GM19023 (cell line): ENCODE results near the gene F10.

Source experiments
- ATAC-seq: cut with Tn5 transposase; IDR thresholded peaks from one replicate; pipeline ENCODE4 v1.9.1; 2021; ENCODE audit warnings: mild to moderate bottlenecking, moderate library complexity; ENCODE audit not compliant: unreplicated experiment

F10 gene

GRCh38 chr13:113115363-113116205, 7.0 kb upstream of the F10 start:
- ATAC-seq, result no peak

DNA sequence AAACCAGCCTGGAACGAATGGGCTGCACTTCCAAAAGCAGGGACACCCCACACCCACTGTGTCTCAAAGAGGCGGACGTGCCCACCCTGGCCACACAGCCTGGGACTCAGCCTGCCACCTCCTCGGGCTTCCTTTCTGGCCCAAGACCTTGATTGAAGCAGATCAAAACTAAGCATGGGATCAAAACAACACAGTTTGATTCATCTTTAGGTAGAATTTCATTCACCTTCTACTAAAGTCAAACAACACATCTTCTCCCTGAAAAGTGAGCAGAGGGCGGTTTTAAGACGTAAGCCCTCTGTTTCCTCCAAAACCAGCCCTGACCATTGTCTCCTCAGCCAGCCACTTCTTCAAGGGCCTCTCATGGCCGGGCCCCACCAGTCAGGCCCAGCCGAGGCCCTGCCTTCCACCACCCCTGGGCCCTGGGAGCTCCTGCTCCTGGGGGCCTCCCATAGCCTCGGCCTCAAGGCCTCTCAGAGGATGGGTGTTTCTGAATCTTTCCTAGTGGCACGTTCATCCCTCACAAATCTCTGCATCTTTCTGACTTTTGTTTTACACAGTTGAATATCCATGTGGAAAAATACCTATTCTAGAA, 6.3 kb upstream of the F10 start:
- ATAC-seq, result no peak

GRCh38 chr13:113116871-113117271, 5.7 kb upstream of the F10 start:
- ATAC-seq, result no peak

DNA sequence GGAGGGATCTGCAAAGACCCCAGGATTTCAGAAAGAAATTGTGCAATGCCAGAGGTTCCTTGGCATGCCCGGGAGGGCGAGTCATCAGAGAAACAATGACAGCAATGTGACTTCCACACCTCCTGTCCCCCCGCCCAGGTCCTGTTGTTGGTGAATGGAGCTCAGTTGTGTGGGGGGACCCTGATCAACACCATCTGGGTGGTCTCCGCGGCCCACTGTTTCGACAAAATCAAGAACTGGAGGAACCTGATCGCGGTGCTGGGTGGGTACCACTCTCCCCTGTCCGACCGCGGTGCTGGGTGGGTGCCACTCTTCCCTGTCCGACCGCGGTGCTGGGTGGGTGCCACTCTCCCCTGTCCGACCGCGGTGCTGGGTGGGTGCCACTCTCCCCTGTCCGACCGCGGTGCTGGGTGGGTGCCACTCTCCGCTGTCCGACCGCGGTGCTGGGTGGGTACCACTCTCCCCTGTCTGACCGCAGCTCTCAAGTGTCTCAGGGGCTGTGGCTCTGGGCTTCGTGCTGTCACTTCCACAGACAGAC, 5.2 kb upstream of the F10 start:
- no peak for ATAC-seq

GRCh38 chr13:113117911-113118260, 4.7 kb upstream of the F10 start:
- ATAC-seq, result no peak

GRCh38 chr13:113118261-113119021, 4.2 kb upstream of the F10 start:
- no peak for ATAC-seq

DNA sequence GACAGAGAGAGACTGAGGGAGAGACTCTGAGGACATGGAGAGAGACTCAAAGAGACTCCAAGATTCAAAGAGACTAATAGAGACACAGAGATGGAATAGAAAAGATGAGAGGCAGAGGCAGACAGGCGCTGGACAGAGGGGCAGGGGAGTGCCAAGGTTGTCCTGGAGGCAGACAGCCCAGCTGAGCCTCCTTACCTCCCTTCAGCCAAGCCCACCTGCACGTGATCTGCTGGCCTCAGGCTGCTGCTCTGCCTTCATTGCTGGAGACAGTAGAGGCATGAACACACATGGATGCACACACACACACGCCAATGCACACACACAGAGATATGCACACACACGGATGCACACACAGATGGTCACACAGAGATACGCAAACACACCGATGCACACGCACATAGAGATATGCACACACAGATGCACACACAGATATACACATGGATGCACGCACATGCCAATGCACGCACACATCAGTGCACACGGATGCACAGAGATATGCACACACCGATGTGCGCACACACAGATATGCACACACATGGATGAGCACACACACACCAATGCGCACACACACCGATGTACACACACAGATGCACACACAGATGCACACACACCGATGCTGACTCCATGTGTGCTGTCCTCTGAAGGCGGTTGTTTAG, 3.3 kb upstream of the F10 start:
- ATAC-seq, result no peak

- ATAC-seq, result no peak
These were observed 2.8 kb upstream of the F10 start for GRCh38 chr13:113119822-113120189.

DNA sequence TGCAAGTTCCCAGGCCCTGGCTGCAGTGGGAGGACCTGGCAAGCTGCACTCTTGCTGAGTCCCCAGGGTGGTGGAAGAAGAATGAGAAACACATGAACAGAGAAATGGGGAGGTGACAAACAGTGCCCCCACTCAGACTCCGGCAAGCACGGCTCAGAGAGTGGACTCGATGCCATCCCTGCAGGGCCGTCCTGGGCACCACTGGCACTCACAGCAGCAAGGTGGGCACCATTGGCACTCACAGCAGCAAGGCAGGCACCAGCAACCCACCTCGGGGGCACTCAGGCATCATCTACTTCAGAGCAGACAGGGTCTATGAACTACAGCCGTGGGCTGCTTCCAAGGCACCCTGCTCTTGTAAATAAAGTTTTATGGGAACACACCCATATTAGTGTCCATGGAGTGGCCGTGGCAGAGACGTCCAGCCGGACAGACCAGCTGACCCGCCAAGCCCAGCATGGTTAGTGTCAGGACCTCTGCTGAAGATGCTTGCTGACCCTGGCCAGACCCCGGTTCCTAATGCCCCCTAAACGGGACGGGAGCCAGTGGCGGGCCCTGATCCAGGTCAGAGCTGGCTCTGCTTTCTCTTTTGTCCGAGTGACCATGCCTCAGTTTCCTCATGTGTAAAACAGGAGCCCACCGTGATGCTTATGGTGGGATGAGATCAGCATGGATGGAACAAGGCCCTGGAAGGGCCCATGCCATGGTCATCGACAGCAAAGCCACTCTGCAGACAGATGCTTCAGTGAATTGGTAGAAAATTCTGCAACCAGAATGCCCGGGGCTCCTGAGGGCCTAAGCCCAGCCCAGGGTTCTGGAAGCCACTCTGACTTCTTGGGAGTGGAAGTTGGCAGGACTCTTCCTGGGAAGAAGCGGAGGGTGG, 2.1 kb upstream of the F10 start:
- no peak for ATAC-seq

GRCh38 chr13:113121183-113121927, 1.2 kb upstream of the F10 start:
- no peak for ATAC-seq

DNA sequence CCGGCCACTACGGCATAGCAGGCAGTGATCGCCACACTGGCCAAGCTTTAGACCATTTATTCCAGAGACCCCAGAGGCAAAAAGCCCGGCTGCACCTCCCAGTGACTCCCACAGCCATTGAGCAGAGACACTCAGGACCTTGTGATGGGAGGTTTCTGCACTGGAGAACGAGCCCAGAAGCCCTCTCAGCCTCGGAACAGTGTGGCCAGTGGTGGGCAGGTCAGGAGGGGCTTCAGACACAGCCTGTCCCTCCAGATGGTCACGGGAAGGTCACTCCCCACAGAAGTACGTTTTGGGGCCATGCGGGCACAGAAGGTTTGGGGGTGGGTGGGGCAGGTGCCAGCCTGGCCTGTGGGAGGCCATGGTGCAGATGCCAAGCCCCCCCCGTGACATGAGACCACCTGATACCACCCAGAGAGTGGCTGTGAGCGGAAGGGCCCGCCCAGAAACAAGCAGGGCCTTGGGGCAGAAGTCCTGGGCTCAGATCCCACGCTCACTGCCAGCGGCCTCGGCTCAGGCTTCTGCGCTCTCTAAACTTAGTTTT, 599 bp upstream of the F10 start:
- no peak for ATAC-seq

DNA sequence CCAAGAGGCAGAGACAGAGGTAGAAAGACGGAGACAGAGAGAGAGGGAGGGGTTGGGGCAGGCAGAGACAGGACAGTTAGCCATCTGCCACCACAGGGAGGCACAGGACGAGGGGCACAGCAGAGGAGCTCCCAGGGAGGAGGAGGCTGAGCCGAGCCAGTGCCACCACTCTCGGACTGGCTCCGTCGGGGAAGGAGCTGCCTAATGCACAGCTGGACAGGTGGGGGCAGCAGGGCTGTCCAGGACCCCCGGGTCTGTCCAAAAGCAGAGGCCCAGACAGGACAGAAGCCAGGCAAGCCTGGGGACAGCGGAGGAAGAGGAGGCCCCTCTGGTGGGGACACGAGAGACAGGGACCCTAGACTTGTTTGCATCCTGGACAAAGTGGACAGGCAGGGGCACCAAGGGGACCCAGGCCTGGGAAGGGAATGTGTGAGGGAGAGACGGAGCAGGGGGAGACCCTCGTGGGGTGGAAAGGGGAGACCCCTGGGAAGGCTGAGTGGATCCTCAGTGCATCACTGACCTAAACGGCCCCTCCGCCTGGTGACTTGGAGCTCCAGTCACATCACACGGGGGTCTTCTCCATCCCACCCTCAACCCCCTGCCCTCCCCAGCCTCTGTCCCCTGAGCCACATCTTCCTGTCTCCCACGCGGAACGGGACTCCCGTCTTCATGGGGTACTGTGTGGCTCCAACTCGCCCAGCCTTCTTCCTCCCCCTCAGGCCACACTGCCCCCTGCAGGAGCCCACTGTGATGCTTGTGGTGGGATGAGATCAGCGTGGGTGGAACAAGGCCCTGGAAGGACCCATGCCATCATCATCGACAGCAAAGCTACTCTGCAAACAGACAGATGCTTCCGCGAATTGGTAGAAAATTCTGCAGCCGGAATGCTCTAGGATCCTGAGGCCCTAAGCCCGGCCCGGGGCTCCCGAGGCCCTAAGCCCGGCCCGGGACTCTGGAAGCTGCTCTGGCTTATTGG, 915 bp downstream of the F10 start:
- no peak for ATAC-seq

DNA sequence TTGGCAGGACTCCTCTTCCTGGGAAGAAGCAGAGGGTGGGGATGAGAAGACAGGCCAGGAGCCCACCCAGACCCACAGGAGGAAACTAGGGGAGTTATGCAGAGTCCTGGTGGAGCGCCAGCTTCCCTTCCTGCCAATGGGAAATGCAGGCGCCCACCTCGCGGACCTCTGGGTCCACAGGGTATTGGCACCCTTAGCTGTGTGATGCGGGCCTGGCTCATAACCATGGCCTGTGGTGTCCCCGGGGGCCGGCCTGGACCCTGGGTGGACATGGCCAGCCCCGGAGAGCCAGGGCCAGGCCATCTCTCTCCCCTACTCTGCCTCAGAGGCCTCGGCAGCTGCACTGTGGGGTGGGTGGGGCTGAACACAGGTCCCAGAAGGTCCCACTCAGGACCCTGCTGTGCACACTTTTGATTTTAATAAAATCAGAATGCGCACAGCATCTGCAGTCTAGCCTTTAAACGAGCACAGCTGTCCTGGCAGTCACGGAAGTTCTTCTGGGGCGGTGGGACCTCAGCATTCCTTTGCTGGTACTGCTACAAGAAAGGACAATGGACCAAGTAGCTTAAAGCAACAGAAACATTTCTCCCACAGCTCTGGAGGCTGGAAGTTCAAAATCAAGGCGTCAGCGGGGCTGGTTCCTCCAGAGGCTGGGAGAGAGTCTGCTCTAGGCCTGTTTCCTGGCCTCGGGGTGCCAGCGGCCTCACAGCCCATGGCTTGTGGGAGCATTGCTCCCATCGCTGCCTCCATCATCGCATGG, 1.8 kb downstream of the F10 start:
- ATAC-seq, result no peak

DNA sequence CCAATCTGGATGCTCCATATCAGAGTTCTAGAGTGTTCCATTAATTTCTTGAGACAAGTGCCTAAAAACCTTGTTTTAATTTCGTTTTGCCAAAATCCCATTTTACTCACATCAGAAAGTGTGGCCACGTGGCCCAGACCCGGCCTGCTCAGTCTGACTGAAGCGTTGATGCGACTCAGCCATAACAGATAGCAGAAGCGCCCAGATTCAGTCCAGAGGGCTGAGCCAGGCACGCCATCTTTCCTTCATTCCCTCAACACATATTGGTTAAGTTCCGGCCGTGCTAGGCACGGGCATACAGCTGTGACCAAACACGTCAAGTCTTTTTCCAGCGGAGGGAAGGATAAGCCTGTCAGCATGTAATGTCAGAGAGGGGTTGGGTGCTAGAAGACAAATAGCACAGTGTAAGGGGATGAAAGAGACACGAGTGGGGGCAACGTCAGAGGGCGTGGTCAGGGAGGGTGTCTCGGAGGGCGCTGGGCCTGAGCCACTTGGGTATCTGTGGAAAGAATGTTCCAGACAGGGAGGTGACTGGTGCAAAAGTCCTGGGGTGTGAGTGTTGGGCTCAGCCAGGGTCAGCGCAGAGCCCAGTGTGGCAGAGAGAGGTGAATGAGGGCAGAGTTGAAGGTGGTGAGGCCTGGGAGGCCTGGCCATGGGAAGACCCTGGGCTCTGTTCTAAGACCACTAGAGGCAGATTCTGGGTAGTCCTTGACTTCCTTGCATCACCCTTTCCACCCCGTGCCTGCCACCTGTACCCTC, 3.1 kb downstream of the F10 start:
- no peak for ATAC-seq

DNA sequence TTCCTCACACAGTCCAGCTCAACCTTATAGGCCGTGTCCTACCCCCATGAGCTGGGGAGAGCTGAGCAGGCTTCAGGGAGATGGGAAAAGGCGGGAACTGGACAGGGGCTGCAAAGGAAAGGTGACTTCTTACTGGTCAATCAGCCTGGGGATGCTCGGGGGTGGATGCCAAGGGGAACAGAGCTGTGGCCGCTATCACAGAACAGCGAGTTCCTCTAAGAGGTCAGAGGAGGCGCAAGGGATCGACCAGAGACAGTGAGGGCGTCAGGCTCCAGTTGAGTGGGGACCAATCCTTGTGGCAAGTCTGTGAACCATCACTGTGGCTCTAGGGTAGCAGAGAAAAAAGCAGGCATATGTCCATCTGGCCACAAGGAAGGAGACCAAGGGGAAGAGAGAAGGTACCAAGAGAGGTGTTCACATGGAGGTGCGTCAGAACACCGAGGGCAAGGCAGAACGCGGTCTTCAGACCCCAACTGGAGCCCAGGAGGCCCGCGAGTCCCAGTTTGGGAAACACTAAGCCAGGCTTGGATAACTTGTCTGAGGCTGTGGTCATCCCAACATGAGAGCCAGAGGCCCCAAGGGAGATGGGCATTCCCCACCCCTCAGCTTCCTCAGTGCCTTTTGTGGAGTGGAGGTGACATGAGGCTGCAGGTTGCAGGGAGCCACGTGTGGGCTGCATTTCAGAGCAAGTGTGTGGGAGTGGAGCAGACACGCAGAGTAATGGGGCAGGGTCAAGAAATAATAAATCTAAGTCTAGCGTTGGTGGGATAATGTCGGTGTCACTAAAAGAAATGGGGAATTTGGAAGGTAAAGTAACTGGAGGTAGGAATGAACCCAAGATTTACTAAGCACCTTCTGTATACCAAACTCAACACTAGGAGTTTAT, 3.9 kb downstream of the F10 start:
- ATAC-seq, result no peak

DNA sequence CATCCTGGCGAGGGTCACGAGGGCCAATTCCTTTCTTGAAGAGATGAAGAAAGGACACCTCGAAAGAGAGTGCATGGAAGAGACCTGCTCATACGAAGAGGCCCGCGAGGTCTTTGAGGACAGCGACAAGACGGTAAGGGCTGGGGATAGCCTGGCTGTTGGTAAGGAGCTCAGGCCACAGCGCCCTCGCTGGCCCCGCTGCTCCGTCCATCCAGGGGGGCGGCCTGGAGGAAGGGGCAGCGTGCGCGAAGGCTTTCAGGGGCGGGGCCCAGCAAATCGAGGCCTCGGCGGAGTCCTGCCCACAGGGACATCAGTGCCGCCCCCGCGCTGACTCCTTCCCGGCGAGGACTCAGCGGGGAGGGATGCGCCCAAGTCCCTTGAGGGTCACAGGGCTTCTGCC, 6.9 kb downstream of the F10 start:
- no peak for ATAC-seq
